ENCODE results near the gene UTP18. TPM values are rescaled to one million over a fixed set of nuclear protein-coding genes. Genes with fewer than 3 reads are reported as not detected.
"Not testable (repeated sequence)": the region's sequence is repeated elsewhere in the genome, so short reads cannot be mapped to it uniquely, and the experiment has no call there.

Gene UTP18
- total RNA-seq, 1 experiment from 2014 or later = 64.2 TPM

GRCh38 chr17:51319186-51319585 lies 58.8 kb downstream of the UTP18 start:
- Histone ChIP-seq H3K9me2 (replicated peaks; ENCODE audit: low read length) (no peaks in the 10 kb centered on the region), H3K4me1 (ENCODE audit: insufficient read depth, low read length) (no peaks in the 10 kb centered on the region), H4K20me1 (ENCODE audit: low read length) (no peaks in the 10 kb centered on the region), H3K36me3 (ENCODE audit: low read depth, low read length) (no peaks in the 10 kb centered on the region), H3K9ac (ENCODE audit: low read length) (no peak overlapping the region), H3K27ac (ENCODE audit: low read length) (no peak overlapping the region), H3K27me3 (ENCODE audit: low read length) (no peaks in the 10 kb centered on the region), H3K4me3 (ENCODE audit: low read length) (no peak overlapping the region), H3K4me2 (ENCODE audit: low read length) (no peak overlapping the region), H2AFZ (ENCODE audit: low read length) (no peak overlapping the region), H3F3A (ENCODE audit: low read length, unreplicated experiment) (no peaks in the 10 kb centered on the region), H3K9me3 (ENCODE audit: low read length) (peaks cover 7% of the 10 kb centered on the region), H3K79me2 (ENCODE audit: low read length) (no peaks in the 10 kb centered on the region)
- DNase-seq (no peak), ATAC-seq (no peak)
- BruUV-seq (replicated peaks) = no TSS peak
- POLR2A ChIA-PET (ENCODE audit: unreplicated experiment) = no interaction called here
- intact Hi-C loops (cut with micrococcal nuclease) = no loop called here
- TF ChIP-seq EZH2phosphoT487 (IDR thresholded peaks at IDR 0.05; ENCODE audit: borderline replicate concordance, low read length) (no peak), EZH2 (IDR thresholded peaks at IDR 0.05; ENCODE audit: low read length, unreplicated experiment) (no peak), CTCF (conservative IDR thresholded peaks at IDR 0.05; ENCODE audit: low read depth, low read length) (no peak)
- CTCF ChIA-PET = no interaction called here

GRCh38 chr17:51322390-51323029 lies 62.2 kb downstream of the UTP18 start:
- Histone ChIP-seq H3K4me2 (ENCODE audit: low read length) (no peak overlapping the region), H3K36me3 (ENCODE audit: low read depth, low read length) (no peaks in the 10 kb centered on the region), H3K4me3 (ENCODE audit: low read length) (no peak overlapping the region), H3K9me2 (replicated peaks; ENCODE audit: low read length) (no peaks in the 10 kb centered on the region), H3K9me3 (ENCODE audit: low read length) (peaks cover 7% of the 10 kb centered on the region), H3K27ac (ENCODE audit: low read length) (no peak overlapping the region), H3F3A (ENCODE audit: low read length, unreplicated experiment) (no peaks in the 10 kb centered on the region), H4K20me1 (ENCODE audit: low read length) (no peaks in the 10 kb centered on the region), H3K4me1 (ENCODE audit: insufficient read depth, low read length) (no peaks in the 10 kb centered on the region), H3K79me2 (ENCODE audit: low read length) (no peaks in the 10 kb centered on the region), H3K9ac (ENCODE audit: low read length) (no peak overlapping the region), H2AFZ (ENCODE audit: low read length) (no peak overlapping the region), H3K27me3 (ENCODE audit: low read length) (peaks cover 22% of the 10 kb centered on the region)
- no TSS peak for BruUV-seq (replicated peaks)
- ChIA-PET CTCF (interaction anchor here (0.5 kb wide), 1 partner anchor 87 kb away, joined by 3 read pairs; no protein-coding TSS in a partner anchor), POLR2A (ENCODE audit: unreplicated experiment) (no interaction called here)
- ATAC-seq (peak; percentile 91), DNase-seq (peak; percentile 66)
- intact Hi-C loops (cut with micrococcal nuclease) = no loop called here
- no peak for TF ChIP-seq EZH2phosphoT487 (IDR thresholded peaks at IDR 0.05; ENCODE audit: borderline replicate concordance, low read length)
- no peak for TF ChIP-seq EZH2 (IDR thresholded peaks at IDR 0.05; ENCODE audit: low read length, unreplicated experiment)
- TF ChIP-seq CTCF (conservative IDR thresholded peaks at IDR 0.05; ENCODE audit: low read depth, low read length) = peak; percentile 93

- Histone ChIP-seq H3K36me3 (ENCODE audit: low read depth, low read length) (no peaks in the 10 kb centered on the region), H3F3A (ENCODE audit: low read length, unreplicated experiment) (no peaks in the 10 kb centered on the region), H3K4me1 (ENCODE audit: insufficient read depth, low read length) (no peaks in the 10 kb centered on the region), H3K4me2 (ENCODE audit: low read length) (no peak overlapping the region), H3K9me3 (ENCODE audit: low read length) (no peaks in the 10 kb centered on the region), H3K27ac (ENCODE audit: low read length) (no peak overlapping the region), H3K9me2 (replicated peaks; ENCODE audit: low read length) (no peaks in the 10 kb centered on the region), H3K27me3 (ENCODE audit: low read length) (peaks cover 27% of the 10 kb centered on the region), H2AFZ (ENCODE audit: low read length) (no peak overlapping the region), H3K79me2 (ENCODE audit: low read length) (no peaks in the 10 kb centered on the region), H3K4me3 (ENCODE audit: low read length) (no peak overlapping the region), H4K20me1 (ENCODE audit: low read length) (no peaks in the 10 kb centered on the region), H3K9ac (ENCODE audit: low read length) (no peak overlapping the region)
- ATAC-seq = no peak
- intact Hi-C loops (cut with micrococcal nuclease) = no loop called here
- DNase-seq = no peak
- CTCF ChIA-PET = no interaction called here
- BruUV-seq (replicated peaks) = no TSS peak
- no peak for TF ChIP-seq EZH2 (IDR thresholded peaks at IDR 0.05; ENCODE audit: low read length, unreplicated experiment)
- TF ChIP-seq CTCF (conservative IDR thresholded peaks at IDR 0.05; ENCODE audit: low read depth, low read length) = no peak
- TF ChIP-seq EZH2phosphoT487 (IDR thresholded peaks at IDR 0.05; ENCODE audit: borderline replicate concordance, low read length) = no peak
- POLR2A ChIA-PET (ENCODE audit: unreplicated experiment) = no interaction called here
These were observed 65.1 kb downstream of the UTP18 start for GRCh38 chr17:51325471-51325870.

- H3K27me3 ChIP-seq (ENCODE audit: low read length) = peaks cover 22% of the 10 kb centered on the region
- H3K79me2 ChIP-seq (ENCODE audit: low read length); intact Hi-C loops (cut with micrococcal nuclease): not testable (repeated sequence)
These were observed 70.6 kb downstream of the UTP18 start for GRCh38 chr17:51330861-51331503.

More at GRCh38 chr17:51330861-51331503, 70.6 kb downstream of the UTP18 start:
- H3K36me3 ChIP-seq (ENCODE audit: low read depth, low read length); H3K9ac ChIP-seq (ENCODE audit: low read length); BruUV-seq (replicated peaks); H2AFZ ChIP-seq (ENCODE audit: low read length); ATAC-seq; H3K27ac ChIP-seq (ENCODE audit: low read length); H3K9me2 ChIP-seq (replicated peaks; ENCODE audit: low read length); H3F3A ChIP-seq (ENCODE audit: low read length, unreplicated experiment); DNase-seq; H3K4me1 ChIP-seq (ENCODE audit: insufficient read depth, low read length); POLR2A ChIA-PET (ENCODE audit: unreplicated experiment); H3K4me3 ChIP-seq (ENCODE audit: low read length); H3K4me2 ChIP-seq (ENCODE audit: low read length); CTCF ChIA-PET; H4K20me1 ChIP-seq (ENCODE audit: low read length); H3K9me3 ChIP-seq (ENCODE audit: low read length): not testable (repeated sequence)
